Lower lobe of right lung (tissue), 2 donors: ENCODE data around the gene FN1. TPM values are rescaled to one million over a fixed set of nuclear protein-coding genes. Genes with fewer than 3 reads are reported as not detected.

ENCODE experiments used
- ATAC-seq, 2 donors: fragments of 200-7000 bp; cut with Tn5 transposase; one replicate each; pipeline ENCODE4 v1.9.1; 2020 to 2022; ENCODE audit warnings: mild to moderate bottlenecking in 2 of 2, moderate library complexity in 2 of 2
- DNase-seq: peaks from one replicate; pipeline ENCODE4 v3.0.0-alpha.2; 2020
- H3K27ac ChIP-seq: fragments of 200-600 bp; one replicate; pipeline ENCODE4 v1.8.0; 2022
- H3K27me3 ChIP-seq: fragments of 200-600 bp; one replicate; pipeline ENCODE4 v1.8.0; 2022; ENCODE audit warnings: low read depth
- H3K36me3 ChIP-seq: fragments of 200-600 bp; one replicate; pipeline ENCODE4 v1.8.0; 2022; ENCODE audit warnings: mild to moderate bottlenecking
- H3K4me1 ChIP-seq: fragments of 200-600 bp; one replicate; pipeline ENCODE4 v1.8.0; 2022
- H3K4me3 ChIP-seq: fragments of 200-600 bp; one replicate; pipeline ENCODE4 v1.8.0; 2022; ENCODE audit warnings: mild to moderate bottlenecking
- H3K9me3 ChIP-seq: fragments of 200-600 bp; one replicate; pipeline ENCODE4 v1.8.0; 2022
- CTCF ChIP-seq: fragments of 200-600 bp; IDR thresholded peaks from one replicate; pipeline ENCODE4 v1.8.0; 2022; ENCODE audit warnings: antibody characterized with exemption, mild to moderate bottlenecking
- intact Hi-C: fragments of 100-400 bp; cut with DNase I; formaldehyde crosslinking; loops from one replicate; pipeline ENCODE4 v1.11.0; 2022
- total RNA-seq: library from RNA; stranded (reverse); fragmentation: NEBNext Ultra II Directional; extraction: Animal tissue kit (Norgen Biotek cat#: 25700); gene quantifications from one replicate; pipeline ENCODE4 v1.2.1, GENCODE V29; 2021
- donor health status: DM: no; HTN: yes; CAD: no; lungs with severe emphysema.

Gene FN1
- total RNA-seq, 1 donor from 2014 or later: 1,248 TPM

- H3K27me3 ChIP-seq: no peaks in the 10 kb centered on the region
- no peaks in the 10 kb centered on the region for H3K4me1 ChIP-seq
- intact Hi-C loops: no loop called here
- peaks cover 79% of the 10 kb centered on the region for H3K36me3 ChIP-seq
- TF ChIP-seq CTCF: no peak
- no peak overlapping the region for H3K4me3 ChIP-seq
- ATAC-seq (no peak), DNase-seq (no peak)
- no peaks in the 10 kb centered on the region for H3K9me3 ChIP-seq
- H3K27ac ChIP-seq: no peak overlapping the region
Observed at GRCh38 chr2:215366440-215367032, 69.3 kb downstream of the FN1 start.

GRCh38 chr2:215365184-215365658 is 70.6 kb downstream of the FN1 start:
- intact Hi-C loops: no loop called here
- no peak overlapping the region for H3K27ac ChIP-seq
- no peaks in the 10 kb centered on the region for H3K4me1 ChIP-seq
- no peak for TF ChIP-seq CTCF
- DNase-seq (no peak), ATAC-seq (no peak)
- H3K36me3 ChIP-seq: peaks cover 84% of the 10 kb centered on the region
- no peaks in the 10 kb centered on the region for H3K9me3 ChIP-seq
- no peak overlapping the region for H3K4me3 ChIP-seq
- H3K27me3 ChIP-seq: no peaks in the 10 kb centered on the region

- no peak for TF ChIP-seq CTCF
- peaks cover 79% of the 10 kb centered on the region for H3K36me3 ChIP-seq
- intact Hi-C loops: no loop called here
Observed at GRCh38 chr2:215364157-215365155, 71.4 kb downstream of the FN1 start.

DNA sequence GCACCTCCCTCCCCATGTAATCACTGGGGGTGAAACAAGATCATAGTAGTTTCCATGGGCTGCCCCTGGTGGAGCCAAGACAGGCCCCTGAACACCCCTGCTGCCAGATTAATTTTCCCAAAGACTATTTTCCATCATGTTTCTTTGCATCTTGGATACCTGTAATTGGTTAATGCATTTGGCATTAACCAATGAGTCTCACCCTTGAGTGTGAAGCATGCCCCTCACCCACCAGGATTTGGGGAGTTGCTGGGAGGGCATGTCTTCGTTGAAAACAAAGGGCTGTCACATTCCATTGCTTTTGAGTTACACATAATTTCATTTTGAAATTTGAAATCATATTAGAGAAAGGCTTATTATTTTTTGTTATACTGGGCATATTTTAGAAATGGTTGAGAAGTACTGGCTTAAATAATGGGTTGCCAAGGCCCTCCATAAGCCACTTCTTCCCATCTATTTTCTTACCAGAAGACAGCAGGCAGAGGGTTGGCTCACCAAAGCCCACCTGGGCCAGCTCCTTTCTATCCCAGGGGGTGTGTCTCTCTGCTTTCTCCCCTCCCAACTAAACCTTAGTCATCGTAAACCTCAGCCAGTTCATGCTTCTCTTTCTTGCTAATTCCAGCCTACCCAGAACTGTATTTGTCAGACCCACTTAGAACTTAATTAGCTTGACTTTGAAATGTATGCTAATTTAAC is 72.3 kb downstream of the FN1 start:
- H3K36me3 ChIP-seq: peaks cover 75% of the 10 kb centered on the region
- ATAC-seq: no peak
- no peaks in the 10 kb centered on the region for H3K4me1 ChIP-seq
- TF ChIP-seq CTCF: no peak
- H3K27me3 ChIP-seq: no peaks in the 10 kb centered on the region
- no peaks in the 10 kb centered on the region for H3K9me3 ChIP-seq
- H3K27ac ChIP-seq: no peak overlapping the region
- intact Hi-C loops: no loop called here
- DNase-seq: no peak
- no peak overlapping the region for H3K4me3 ChIP-seq

More at GRCh38 chr2:215364157-215365155, 71.4 kb downstream of the FN1 start:
- no peak overlapping the region for H3K4me3 ChIP-seq
- H3K9me3 ChIP-seq: no peaks in the 10 kb centered on the region
- no peaks in the 10 kb centered on the region for H3K4me1 ChIP-seq
- peak in 1 of 2 donors; percentile 32 for ATAC-seq
- DNase-seq: no peak
- no peak overlapping the region for H3K27ac ChIP-seq
- no peaks in the 10 kb centered on the region for H3K27me3 ChIP-seq

GRCh38 chr2:215363039-215363438 is 72.8 kb downstream of the FN1 start:
- DNase-seq: no peak
- Histone ChIP-seq H3K27me3 (no peaks in the 10 kb centered on the region), H3K27ac (no peak overlapping the region), H3K4me3 (no peak overlapping the region), H3K4me1 (no peaks in the 10 kb centered on the region), H3K9me3 (no peaks in the 10 kb centered on the region), H3K36me3 (peaks cover 70% of the 10 kb centered on the region)
- intact Hi-C loops: no loop called here
- TF ChIP-seq CTCF: no peak
- ATAC-seq: no peak
